Chondrocyte (in vitro differentiated cells): Measurements from ENCODE around the gene ITPR2. TPM values are rescaled to one million over a fixed set of nuclear protein-coding genes. Genes with fewer than 3 reads are reported as not detected.
"Not testable (repeated sequence)": the region's sequence is repeated elsewhere in the genome, so short reads cannot be mapped to it uniquely, and the experiment has no call there.

Experiments
- DNase-seq: peaks from one replicate; pipeline ENCODE4 v3.0.0; 2021; ENCODE audit warnings: mixed read lengths, low spot score
- H3K27ac Mint-ChIP-seq: one replicate; pipeline ENCODE4 v1.8.0; 2021; ENCODE audit warnings: mild to moderate bottlenecking, moderate library complexity, mixed read lengths; ENCODE audit not compliant: unreplicated experiment
- H3K27me3 Mint-ChIP-seq: 2 replicates; pipeline ENCODE4 v1.8.0; 2021; ENCODE audit warnings: low read depth, mixed read lengths
- H3K36me3 Mint-ChIP-seq: 2 replicates; pipeline ENCODE4 v1.8.0; 2021; ENCODE audit warnings: low read depth, mixed read lengths
- H3K4me1 Mint-ChIP-seq: 2 replicates; pipeline ENCODE4 v1.8.0; 2021; ENCODE audit warnings: low read depth, mild to moderate bottlenecking, mixed read lengths
- H3K4me3 Mint-ChIP-seq: one replicate; pipeline ENCODE4 v1.8.0; 2021; ENCODE audit warnings: mild to moderate bottlenecking, moderate library complexity, mixed read lengths; ENCODE audit not compliant: unreplicated experiment
- H3K9me3 Mint-ChIP-seq: 2 replicates; pipeline ENCODE4 v1.8.0; 2021; ENCODE audit warnings: low read depth, mixed read lengths
- total RNA-seq: library from RNA; stranded (reverse); gene quantifications from 3 replicates; pipeline ENCODE4 v1.2.1, GENCODE V29; 2021
- TF ChIP-seq, protein P1 (sequence below): fragments of 200-600 bp; sonication (generic); IDR thresholded peaks from 2 replicates; pipeline ENCODE4 v1.5.0; 2021; ENCODE audit warnings: antibody characterized with exemption, mild to moderate bottlenecking, moderate library complexity

The ITPR2 gene
- total RNA-seq, 1 donor from 2014 or later: 18.7 TPM

DNA sequence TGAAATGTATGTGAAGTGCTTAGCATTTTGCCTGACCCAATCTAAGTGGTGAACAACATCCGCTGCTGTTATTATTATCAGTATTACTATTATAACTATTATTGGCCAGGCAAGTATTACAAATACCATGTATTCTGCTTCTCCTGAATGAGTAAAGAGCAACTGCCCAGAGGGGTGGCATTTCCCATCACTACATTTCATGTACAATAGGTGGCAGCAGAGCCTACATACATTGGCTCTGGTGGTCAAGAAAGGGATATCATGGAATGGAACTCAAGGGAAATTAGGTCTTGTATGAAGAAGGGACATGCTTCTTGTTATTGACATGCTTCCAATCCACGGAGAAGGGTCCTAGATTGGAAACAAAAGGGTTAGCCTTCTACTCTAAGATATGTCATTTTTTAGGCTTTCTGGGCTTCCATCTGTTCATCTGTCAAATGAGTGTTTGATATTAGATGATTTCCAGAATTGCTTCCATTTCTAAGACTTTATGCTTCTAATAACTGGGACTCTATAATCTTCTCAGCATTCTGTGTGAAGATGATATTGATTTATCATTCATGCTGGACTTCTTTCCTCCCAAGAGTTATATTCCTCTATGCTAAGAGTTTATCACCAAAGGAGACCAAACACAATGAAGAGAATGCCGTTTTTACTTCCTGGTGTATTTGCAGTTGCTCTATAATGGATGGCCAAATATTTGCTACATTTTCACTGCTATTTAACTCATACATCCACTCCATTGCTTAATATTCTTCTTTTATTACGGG lies 398.5 kb downstream of the ITPR2 start:
- Mint-ChIP-seq H3K4me3 (no peak overlapping the region), H3K27me3 (no peaks in the 10 kb centered on the region), H3K27ac (no peak overlapping the region), H3K36me3 (peaks cover 6% of the 10 kb centered on the region), H3K4me1 (no peaks in the 10 kb centered on the region), H3K9me3 (no peaks in the 10 kb centered on the region)
- DNase-seq: no peak
- TF ChIP-seq, protein P1, sequence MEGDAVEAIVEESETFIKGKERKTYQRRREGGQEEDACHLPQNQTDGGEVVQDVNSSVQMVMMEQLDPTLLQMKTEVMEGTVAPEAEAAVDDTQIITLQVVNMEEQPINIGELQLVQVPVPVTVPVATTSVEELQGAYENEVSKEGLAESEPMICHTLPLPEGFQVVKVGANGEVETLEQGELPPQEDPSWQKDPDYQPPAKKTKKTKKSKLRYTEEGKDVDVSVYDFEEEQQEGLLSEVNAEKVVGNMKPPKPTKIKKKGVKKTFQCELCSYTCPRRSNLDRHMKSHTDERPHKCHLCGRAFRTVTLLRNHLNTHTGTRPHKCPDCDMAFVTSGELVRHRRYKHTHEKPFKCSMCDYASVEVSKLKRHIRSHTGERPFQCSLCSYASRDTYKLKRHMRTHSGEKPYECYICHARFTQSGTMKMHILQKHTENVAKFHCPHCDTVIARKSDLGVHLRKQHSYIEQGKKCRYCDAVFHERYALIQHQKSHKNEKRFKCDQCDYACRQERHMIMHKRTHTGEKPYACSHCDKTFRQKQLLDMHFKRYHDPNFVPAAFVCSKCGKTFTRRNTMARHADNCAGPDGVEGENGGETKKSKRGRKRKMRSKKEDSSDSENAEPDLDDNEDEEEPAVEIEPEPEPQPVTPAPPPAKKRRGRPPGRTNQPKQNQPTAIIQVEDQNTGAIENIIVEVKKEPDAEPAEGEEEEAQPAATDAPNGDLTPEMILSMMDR: peak; percentile 84

DNA sequence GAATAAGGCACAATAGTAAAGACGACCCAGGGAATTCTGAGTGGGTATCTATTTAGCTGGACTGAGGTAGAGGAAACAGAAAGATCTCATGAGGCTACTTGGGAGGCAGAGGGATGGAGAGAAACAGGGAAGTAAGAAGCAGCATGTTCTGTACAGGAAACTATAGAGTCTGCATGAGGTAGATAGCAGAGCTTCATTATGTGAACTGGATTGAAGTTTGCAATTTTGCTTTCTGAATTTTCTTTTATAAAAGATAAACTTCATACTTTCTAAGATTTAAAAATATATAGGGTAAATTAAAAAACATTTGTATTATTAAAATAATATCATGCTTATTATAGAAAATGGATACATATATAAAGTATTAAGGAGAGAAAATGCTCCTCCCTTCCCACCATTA lies 399.3 kb downstream of the ITPR2 start:
- not testable (repeated sequence) for H3K9me3 Mint-ChIP-seq, H3K27ac Mint-ChIP-seq, H3K4me1 Mint-ChIP-seq, H3K36me3 Mint-ChIP-seq, DNase-seq, H3K4me3 Mint-ChIP-seq, H3K27me3 Mint-ChIP-seq

DNA sequence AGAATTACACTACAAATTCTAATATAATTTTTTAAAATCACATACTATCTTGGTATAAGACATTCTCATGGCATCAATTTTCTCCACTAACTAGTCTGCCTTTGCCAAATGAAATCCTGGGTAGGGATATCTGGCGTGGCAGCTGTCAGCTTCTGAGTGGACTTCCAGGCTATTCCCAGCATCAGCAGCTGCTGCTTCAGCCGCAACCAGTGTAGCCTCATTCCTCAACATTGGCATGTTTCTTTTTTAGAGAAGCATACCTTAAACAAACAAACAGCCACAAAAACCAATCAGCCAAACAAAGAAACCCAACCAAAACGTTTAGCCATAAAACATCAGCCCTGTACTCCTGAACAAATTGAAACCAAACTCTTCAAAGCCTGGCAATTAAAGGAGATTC lies 401.8 kb downstream of the ITPR2 start:
- no peak overlapping the region for H3K4me3 Mint-ChIP-seq
- H3K27ac Mint-ChIP-seq: no peak overlapping the region

DNA sequence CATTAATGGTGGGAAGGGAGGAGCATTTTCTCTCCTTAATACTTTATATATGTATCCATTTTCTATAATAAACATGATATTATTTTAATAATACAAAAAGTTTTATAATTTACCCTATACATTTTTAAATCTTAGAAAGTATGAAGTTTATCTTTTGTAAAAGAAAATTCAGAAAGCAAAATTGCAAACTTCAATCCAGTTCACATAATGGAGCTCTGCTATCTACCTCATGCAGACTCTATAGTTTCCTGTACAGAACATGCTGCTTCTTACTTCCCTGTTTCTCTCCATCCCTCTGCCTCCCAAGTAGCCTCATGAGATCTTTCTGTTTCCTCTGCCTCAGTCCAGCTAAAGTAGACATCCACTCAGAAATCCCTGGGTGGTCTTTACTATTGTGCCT lies 402.4 kb downstream of the ITPR2 start:
- H3K27ac Mint-ChIP-seq, H3K9me3 Mint-ChIP-seq, H3K4me1 Mint-ChIP-seq, H3K36me3 Mint-ChIP-seq, H3K27me3 Mint-ChIP-seq, H3K4me3 Mint-ChIP-seq, DNase-seq: not testable (repeated sequence)

More for the DNA sequence above, 401.8 kb downstream of the ITPR2 start:
- H3K27me3 Mint-ChIP-seq: no peaks in the 10 kb centered on the region
- TF ChIP-seq, protein P1: no peak
- no peaks in the 10 kb centered on the region for H3K9me3 Mint-ChIP-seq
- peaks cover 6% of the 10 kb centered on the region for H3K36me3 Mint-ChIP-seq
- DNase-seq: no peak
- H3K4me1 Mint-ChIP-seq: no peaks in the 10 kb centered on the region

DNA sequence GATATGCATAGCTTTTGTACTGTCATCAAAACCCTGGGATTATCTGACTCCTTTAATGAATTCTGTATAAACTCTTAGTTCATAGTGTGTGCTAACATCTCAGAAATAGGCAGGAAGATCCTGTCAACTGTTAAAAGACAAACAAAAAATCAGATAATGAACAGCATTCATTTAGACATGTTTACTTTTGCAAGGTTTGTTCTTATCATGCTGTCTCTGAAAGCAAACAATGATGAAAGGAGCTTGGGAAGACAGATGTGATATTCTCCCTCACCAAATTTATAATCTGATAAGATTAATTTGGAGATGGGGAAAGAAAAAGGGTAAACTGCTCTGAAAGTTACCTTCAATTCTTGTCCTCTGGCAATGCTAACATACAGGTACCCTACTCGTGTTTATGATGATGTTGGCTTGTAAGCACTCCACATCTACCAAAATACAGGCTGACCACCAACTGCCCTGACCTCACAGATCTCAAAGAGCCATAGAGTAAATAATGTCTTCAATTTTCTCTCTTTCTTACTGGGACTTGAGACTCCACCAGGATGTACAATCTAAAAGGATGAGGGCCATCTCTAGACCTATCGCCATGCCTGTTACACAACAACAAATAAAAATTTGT lies 403.8 kb downstream of the ITPR2 start:
- H3K4me3 Mint-ChIP-seq: no peak overlapping the region
- no peak overlapping the region for H3K27ac Mint-ChIP-seq
- no peak for DNase-seq
- H3K27me3 Mint-ChIP-seq: no peaks in the 10 kb centered on the region
- TF ChIP-seq, protein P1: no peak
- peaks cover 8% of the 10 kb centered on the region for H3K36me3 Mint-ChIP-seq
- no peaks in the 10 kb centered on the region for H3K9me3 Mint-ChIP-seq
- peaks cover 5% of the 10 kb centered on the region for H3K4me1 Mint-ChIP-seq

DNA sequence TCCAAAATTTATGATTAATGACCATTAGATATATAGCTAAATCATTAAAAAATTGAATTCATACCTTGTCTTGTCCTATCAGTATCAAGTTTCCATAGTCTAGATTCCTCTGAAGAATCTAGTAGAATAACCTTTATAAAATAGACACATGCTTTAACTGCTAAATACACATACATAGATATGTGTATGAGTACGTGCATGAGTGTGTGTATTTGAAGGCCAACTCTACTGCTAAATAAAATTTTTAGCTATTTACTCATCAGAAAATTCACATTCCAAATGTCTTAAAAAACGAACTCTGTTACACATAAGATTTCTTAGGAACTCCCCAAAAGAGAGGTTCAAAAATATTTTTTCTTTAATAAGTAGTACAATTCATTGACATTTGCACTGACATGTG lies 404.6 kb downstream of the ITPR2 start:
- H3K9me3 Mint-ChIP-seq: no peaks in the 10 kb centered on the region
- H3K4me1 Mint-ChIP-seq: peaks cover 5% of the 10 kb centered on the region

More for the DNA sequence above, 404.6 kb downstream of the ITPR2 start:
- Mint-ChIP-seq H3K36me3 (peaks cover 8% of the 10 kb centered on the region), H3K4me3 (no peak overlapping the region), H3K27me3 (no peaks in the 10 kb centered on the region), H3K27ac (no peak overlapping the region)
- TF ChIP-seq, protein P1: no peak
- no peak for DNase-seq
